Large intestine (tissue), 3 donors: ENCODE measurements around the gene TBX2. TPM values are rescaled to one million over a fixed set of nuclear protein-coding genes. Genes with fewer than 3 reads are reported as not detected.
"Not testable (repeated sequence)": the region's sequence is repeated elsewhere in the genome, so short reads cannot be mapped to it uniquely, and the experiment has no call there.

Experiments
- DNase-seq, 2 donors: peaks; one replicate each; pipeline versions ENCODE4 v3.0.0 to v3.0.0-alpha.2; 2013
- H3K27ac ChIP-seq: one replicate; pipeline ENCODE4 v1.5.1; 2013; ENCODE audit warnings: low read length
- H3K27me3 ChIP-seq: 2 replicates; pipeline ENCODE4 v1.6.1; 2013; ENCODE audit warnings: low read length; ENCODE audit not compliant: control insufficient read depth, insufficient read depth
- H3K36me3 ChIP-seq: 2 replicates; pipeline ENCODE4 v1.6.1; 2013; ENCODE audit warnings: low read length; ENCODE audit not compliant: control insufficient read depth, insufficient read depth
- H3K4me1 ChIP-seq: one replicate; pipeline ENCODE4 v1.6.1; 2013; ENCODE audit warnings: low read length; ENCODE audit not compliant: control insufficient read depth, insufficient read depth
- H3K4me3 ChIP-seq: one replicate; pipeline ENCODE4 v1.5.1; 2013; ENCODE audit warnings: low read length
- H3K9me3 ChIP-seq: one replicate; pipeline ENCODE4 v1.6.1; 2013; ENCODE audit warnings: mild to moderate bottlenecking, low read depth, low read length, moderate library complexity; ENCODE audit not compliant: control insufficient read depth
- WGBS: methylation state at CpG from one replicate; pipeline ENCODE4 v1.1.5; 2013; ENCODE audit warnings: low lambda C conversion rate; ENCODE audit not compliant: insufficient coverage; 5-methylcytosine and 5-hydroxymethylcytosine counted together
- polyA plus RNA-seq: library from polyadenylated mRNA; unstranded; fragments of 120-200 nt; gene quantifications from one replicate; pipeline ENCODE4 v1.2.1, GENCODE V29; 2013

Gene TBX2
- polyA plus RNA-seq, 1 donor: 12.0 TPM

- no peaks in the 10 kb centered on the region for H3K36me3 ChIP-seq
- H3K4me3 ChIP-seq: no peak overlapping the region
- peaks cover under 1% of the 10 kb centered on the region for H3K4me1 ChIP-seq
- no peak overlapping the region for H3K27ac ChIP-seq
- no peaks in the 10 kb centered on the region for H3K9me3 ChIP-seq
- 60% methylated on average over 2 of the region's 5 CpGs for WGBS
- DNase-seq: no peak
- peaks cover 2% of the 10 kb centered on the region for H3K27me3 ChIP-seq
Observed at GRCh38 chr17:61422116-61422799, 22.6 kb downstream of the TBX2 start.

DNA sequence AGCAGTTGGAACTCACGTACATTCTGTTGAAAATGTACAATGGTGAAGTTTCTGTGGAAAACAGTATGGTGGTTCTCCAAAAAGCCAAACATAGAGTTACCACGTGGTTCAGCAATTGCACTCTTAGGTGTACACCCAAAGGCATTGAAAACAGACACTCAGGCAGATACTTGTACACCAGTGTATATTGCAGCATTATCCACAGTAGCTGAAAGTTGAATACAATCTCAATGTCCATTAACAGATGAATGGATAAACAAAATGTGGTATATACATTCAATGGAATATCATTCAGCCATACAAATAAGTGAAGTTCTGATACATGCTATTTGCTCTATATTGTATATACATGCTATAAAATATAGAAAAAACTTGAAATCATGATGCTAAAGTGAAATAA is 23.2 kb downstream of the TBX2 start:
- DNase-seq: no peak
- Histone ChIP-seq H3K27me3 (peaks cover 2% of the 10 kb centered on the region), H3K4me3 (no peak overlapping the region), H3K36me3 (no peaks in the 10 kb centered on the region), H3K27ac (no peak overlapping the region), H3K9me3 (no peaks in the 10 kb centered on the region), H3K4me1 (peaks cover 4% of the 10 kb centered on the region)
- 0% methylated on average over 1 of the region's 2 CpGs for WGBS

GRCh38 chr17:61423967-61424649 is 24.5 kb downstream of the TBX2 start:
- H3K4me3 ChIP-seq: no peak overlapping the region
- no peaks in the 10 kb centered on the region for H3K9me3 ChIP-seq
- peaks cover 4% of the 10 kb centered on the region for H3K4me1 ChIP-seq
- no peak overlapping the region for H3K27ac ChIP-seq
- no peaks in the 10 kb centered on the region for H3K36me3 ChIP-seq
- WGBS: no CpG with 5 or more reads among the region's 10 CpGs
- no peak for DNase-seq
- H3K27me3 ChIP-seq: peaks cover 2% of the 10 kb centered on the region

DNA sequence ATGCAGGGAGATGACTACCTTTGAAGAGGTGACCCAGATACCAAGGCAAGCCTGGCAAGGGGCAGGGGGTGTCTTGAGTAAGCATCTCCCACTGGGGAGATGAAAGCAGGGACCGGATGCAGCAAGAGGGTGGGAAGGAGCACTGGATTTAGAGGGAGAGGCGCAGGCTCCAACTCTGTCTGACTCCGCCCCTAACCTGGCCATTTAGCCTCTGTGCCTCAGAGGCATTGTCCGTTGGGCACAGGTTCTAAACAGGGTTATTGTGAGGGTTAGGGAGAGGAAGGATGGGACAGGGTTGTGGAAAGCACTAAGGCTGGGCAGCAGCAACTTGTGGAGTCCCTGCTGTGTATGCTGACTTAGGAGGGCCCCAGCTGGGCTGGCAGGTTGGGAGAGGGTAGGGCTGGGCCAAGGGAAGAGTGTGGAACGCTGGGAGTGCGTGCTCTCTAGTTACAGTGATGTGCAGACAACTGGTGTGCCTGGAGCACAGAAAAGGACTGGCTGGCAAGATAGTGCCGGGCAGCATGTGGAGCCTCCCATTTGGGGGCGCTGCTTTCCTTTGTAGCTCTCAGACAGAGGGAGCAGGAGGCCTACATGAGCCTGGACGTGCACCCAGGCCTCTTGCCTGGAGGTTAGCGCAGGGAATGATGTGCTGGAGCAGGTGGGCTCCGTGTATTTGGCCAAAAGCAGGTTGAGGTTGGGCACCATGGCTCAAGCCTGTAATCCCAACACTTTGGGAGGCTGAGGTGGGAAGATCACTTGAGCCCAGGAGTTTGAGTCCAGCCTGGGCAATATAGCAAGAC is 26.2 kb downstream of the TBX2 start:
- Histone ChIP-seq H3K27ac (no peak overlapping the region), H3K9me3 (no peaks in the 10 kb centered on the region), H3K27me3 (no peaks in the 10 kb centered on the region), H3K4me1 (peaks cover 4% of the 10 kb centered on the region), H3K36me3 (no peaks in the 10 kb centered on the region), H3K4me3 (no peak overlapping the region)
- peak in 1 of 2 donors; percentile 28 for DNase-seq
- WGBS: no CpG with 5 or more reads among the region's 11 CpGs

- DNase-seq: peak; percentile 65 to 67
- Histone ChIP-seq H3K36me3 (no peaks in the 10 kb centered on the region), H3K27me3 (no peaks in the 10 kb centered on the region), H3K4me3 (no peak overlapping the region), H3K4me1 (peaks cover 4% of the 10 kb centered on the region), H3K9me3 (no peaks in the 10 kb centered on the region), H3K27ac (peak overlapping the region; percentile 37)
- WGBS: 87% methylated on average over 3 of the region's 10 CpGs
Observed at GRCh38 chr17:61426482-61427304, 27.1 kb downstream of the TBX2 start.

DNA sequence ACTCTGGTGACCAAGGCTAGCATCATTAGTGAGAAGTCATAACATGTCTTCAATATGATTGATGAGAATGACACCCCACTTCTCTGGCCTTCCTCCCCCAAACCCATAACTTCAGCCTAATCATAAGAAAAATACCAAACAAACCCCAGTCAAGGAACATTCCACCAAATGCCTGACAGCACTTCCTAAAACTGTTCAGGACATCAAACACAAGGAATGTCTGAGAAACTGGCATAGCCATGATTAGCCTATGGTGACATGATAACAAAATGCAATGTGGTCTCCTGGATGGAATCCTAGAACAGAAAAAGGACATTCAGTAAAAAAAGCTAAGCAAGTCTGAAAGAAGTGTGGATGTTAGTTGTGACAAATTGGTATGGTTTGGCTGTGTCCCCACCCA is 27.9 kb downstream of the TBX2 start:
- Histone ChIP-seq H3K27me3 (no peaks in the 10 kb centered on the region), H3K4me1 (peaks cover 4% of the 10 kb centered on the region), H3K36me3 (no peaks in the 10 kb centered on the region), H3K9me3 (no peaks in the 10 kb centered on the region), H3K27ac (no peak overlapping the region), H3K4me3 (no peak overlapping the region)
- DNase-seq: no peak

- Histone ChIP-seq H3K4me3 (no peak overlapping the region), H3K27me3 (no peaks in the 10 kb centered on the region), H3K36me3 (no peaks in the 10 kb centered on the region), H3K4me1 (peaks cover 4% of the 10 kb centered on the region), H3K27ac (no peak overlapping the region), H3K9me3 (no peaks in the 10 kb centered on the region)
- no CpG with 5 or more reads among the region's 1 CpG for WGBS
- peak in 1 of 2 donors; percentile 48 for DNase-seq
Observed at GRCh38 chr17:61429274-61429673, 29.6 kb downstream of the TBX2 start.

DNA sequence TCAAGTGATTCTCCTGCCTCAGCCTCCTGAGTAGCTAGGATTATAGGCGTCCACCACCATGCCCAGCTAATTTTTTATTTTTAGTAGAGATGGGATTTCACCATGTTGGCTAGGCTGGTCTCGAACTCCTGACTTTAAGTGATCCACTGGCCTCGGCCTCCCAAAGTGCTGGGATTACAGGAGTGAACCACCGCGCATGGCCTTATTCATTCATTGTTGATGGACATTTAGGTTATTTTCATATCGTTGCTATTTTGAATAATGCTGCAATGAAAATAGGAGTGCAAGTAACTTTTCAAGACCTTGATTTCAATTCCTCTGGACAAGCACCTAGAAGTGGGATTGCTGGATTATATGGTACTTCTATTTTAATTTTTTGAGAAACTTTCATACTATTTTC is 30.2 kb downstream of the TBX2 start:
- 90% methylated on average over 3 of the region's 6 CpGs for WGBS
- not testable (repeated sequence) for H3K4me3 ChIP-seq

GRCh38 chr17:61431594-61432311 is 32.1 kb downstream of the TBX2 start:
- H3K4me3 ChIP-seq: no peak overlapping the region
- DNase-seq: no peak
- H3K36me3 ChIP-seq: no peaks in the 10 kb centered on the region
- H3K27me3 ChIP-seq: no peaks in the 10 kb centered on the region
- H3K9me3 ChIP-seq: peaks cover under 1% of the 10 kb centered on the region
- WGBS: 100% methylated on average over 1 of the region's 4 CpGs
- H3K27ac ChIP-seq: no peak overlapping the region
- peaks cover 4% of the 10 kb centered on the region for H3K4me1 ChIP-seq

More for the DNA sequence above, 30.2 kb downstream of the TBX2 start:
- not testable (repeated sequence) for DNase-seq, H3K27ac ChIP-seq, H3K4me1 ChIP-seq, H3K36me3 ChIP-seq, H3K27me3 ChIP-seq, H3K9me3 ChIP-seq
